Gastrocnemius medialis (tissue), 4 donors: Measurements from ENCODE around the gene NPFF.

Experiments used
- CTCF ChIP-seq, 5 experiments: fragments of 450-650 bp in 3 of 5; fragments of 200-600 bp in 2 of 5; sonication (generic) in 2 of 5; IDR thresholded peaks in 4 of 5; conservative IDR thresholded peaks in 1 of 5; 1 replicate in 4 of 5; 2 replicates in 1 of 5; pipeline ENCODE4 v1.5.1; 2016 to 2019; ENCODE audit warnings: antibody characterized with exemption in 5 of 5, mild to moderate bottlenecking in 3 of 5, moderate library complexity in 3 of 5
- POLR2A ChIP-seq, 2 donors: fragments of 450-650 bp; IDR thresholded peaks; one replicate each; pipeline ENCODE4 v1.6.1; 2017; ENCODE audit warnings: antibody characterized with exemption in 2 of 2, mild to moderate bottlenecking in 2 of 2, moderate library complexity in 2 of 2

- TF ChIP-seq CTCF (IDR thresholded peaks at IDR 0.05 in 4 of 5, conservative IDR thresholded peaks at IDR 0.05 in 1 of 5) (no peak), POLR2A (IDR thresholded peaks at IDR 0.05) (no peak)
Observed at GRCh38 chr12:53518381-53518780, 11.1 kb upstream of the NPFF start.
